Raji (cell line): Measurements from ENCODE around the gene GSE1.

Experiments used
- POLR2A ChIP-seq: IDR thresholded peaks from 2 replicates; pipeline ENCODE4 v1.6.1; 2011; ENCODE audit warnings: low read depth, low read length, control low read depth; ENCODE audit not compliant: insufficient read depth

The GSE1 gene

GRCh38 chr16:85664580-85665372, 51.7 kb downstream of the GSE1 start:
- TF ChIP-seq POLR2A, result no peak

- TF ChIP-seq POLR2A, result no peak
Observed at GRCh38 chr16:85665373-85665740, 52.2 kb downstream of the GSE1 start.

- TF ChIP-seq POLR2A, result no peak
Observed at GRCh38 chr16:85665929-85666328, 52.8 kb downstream of the GSE1 start.

GRCh38 chr16:85667261-85667660, 54.1 kb downstream of the GSE1 start:
- TF ChIP-seq POLR2A, result no peak

- TF ChIP-seq POLR2A, result no peak
Observed at GRCh38 chr16:85667841-85668413, 54.8 kb downstream of the GSE1 start.

GRCh38 chr16:85668676-85669424, 55.7 kb downstream of the GSE1 start:
- TF ChIP-seq POLR2A, result no peak

GRCh38 chr16:85670840-85671239, 57.7 kb downstream of the GSE1 start:
- TF ChIP-seq POLR2A, result no peak

- TF ChIP-seq POLR2A, result no peak
Observed at GRCh38 chr16:85673529-85674417, 60.7 kb downstream of the GSE1 start.

GRCh38 chr16:85674418-85674755, 61.3 kb downstream of the GSE1 start:
- no peak for TF ChIP-seq POLR2A

GRCh38 chr16:85674828-85675227, 61.7 kb downstream of the GSE1 start:
- no peak for TF ChIP-seq POLR2A

GRCh38 chr16:85675251-85675874, 62.2 kb downstream of the GSE1 start:
- no peak for TF ChIP-seq POLR2A

- no peak for TF ChIP-seq POLR2A
Observed at GRCh38 chr16:85676466-85676865, 63.3 kb downstream of the GSE1 start.

GRCh38 chr16:85677383-85677967, 64.4 kb downstream of the GSE1 start:
- no peak for TF ChIP-seq POLR2A

- TF ChIP-seq POLR2A, result no peak
Observed at GRCh38 chr16:85678016-85678415, 64.9 kb downstream of the GSE1 start.

- TF ChIP-seq POLR2A, result no peak
Observed at GRCh38 chr16:85678821-85679220, 65.7 kb downstream of the GSE1 start.

- no peak for TF ChIP-seq POLR2A
Observed at GRCh38 chr16:85679870-85680269, 66.7 kb downstream of the GSE1 start.
